Activated gamma-delta T cell (primary cell): ENCODE results near the gene RBMS2.
"Not testable (repeated sequence)": the region's sequence is repeated elsewhere in the genome, so short reads cannot be mapped to it uniquely, and the experiment has no call there.

Experiments used
- DNase-seq: peaks from one replicate; lab custom pipeline; 2025; lab: John Stamatoyannopoulos, UW

RBMS2 gene

GRCh38 chr12:56517854-56518253, 3.8 kb upstream of the RBMS2 start:
- no peak for DNase-seq

GRCh38 chr12:56518570-56518969, 3.0 kb upstream of the RBMS2 start:
- no peak for DNase-seq

- DNase-seq = no peak
Measured at GRCh38 chr12:56520048-56520447, 1.6 kb upstream of the RBMS2 start.

- no peak for DNase-seq
Measured at GRCh38 chr12:56520506-56520905, 1.1 kb upstream of the RBMS2 start.

GRCh38 chr12:56521209-56521589, 421 bp upstream of the RBMS2 start:
- no peak for DNase-seq

GRCh38 chr12:56522411-56523193, 982 bp downstream of the RBMS2 start:
- DNase-seq = no peak

- DNase-seq = no peak
Measured at GRCh38 chr12:56528846-56529245, 7.2 kb downstream of the RBMS2 start.

GRCh38 chr12:56529656-56530055, 8.0 kb downstream of the RBMS2 start:
- no peak for DNase-seq

- DNase-seq = no peak
Measured at GRCh38 chr12:56530390-56531055, 8.9 kb downstream of the RBMS2 start.

- no peak for DNase-seq
Measured at GRCh38 chr12:56537546-56537945, 15.9 kb downstream of the RBMS2 start.

GRCh38 chr12:56541631-56542030, 20.0 kb downstream of the RBMS2 start:
- DNase-seq = no peak

- no peak for DNase-seq
Measured at GRCh38 chr12:56542164-56542563, 20.5 kb downstream of the RBMS2 start.

- no peak for DNase-seq
Measured at GRCh38 chr12:56545023-56545604, 23.5 kb downstream of the RBMS2 start.

GRCh38 chr12:56546680-56547079, 25.1 kb downstream of the RBMS2 start:
- DNase-seq = no peak

GRCh38 chr12:56551070-56551469, 29.4 kb downstream of the RBMS2 start:
- no peak for DNase-seq

- DNase-seq = no peak
Measured at GRCh38 chr12:56565510-56566101, 44.0 kb downstream of the RBMS2 start.

- DNase-seq = no peak
Measured at GRCh38 chr12:56568146-56568545, 46.5 kb downstream of the RBMS2 start.

- no peak for DNase-seq
Measured at GRCh38 chr12:56571121-56571520, 49.5 kb downstream of the RBMS2 start.

GRCh38 chr12:56572288-56572687, 50.7 kb downstream of the RBMS2 start:
- DNase-seq = no peak

GRCh38 chr12:56574210-56574609, 52.6 kb downstream of the RBMS2 start:
- no peak for DNase-seq

- DNase-seq = not testable (repeated sequence)
Measured at GRCh38 chr12:56577248-56577647, 55.6 kb downstream of the RBMS2 start.

- DNase-seq = no peak
Measured at GRCh38 chr12:56578983-56579546, 57.4 kb downstream of the RBMS2 start.
